Mesendoderm (in vitro differentiated cells): ENCODE results near the gene ADGRD1.

Experiments used
- DNase-seq: peaks from one replicate; pipeline ENCODE4 v3.0.0; 2013
- H2AK5ac ChIP-seq: 2 replicates; pipeline ENCODE4 v1.6.1; 2013; ENCODE audit warnings: low read length, inconsistent platforms
- H2BK120ac ChIP-seq: 2 replicates; pipeline ENCODE4 v1.6.1; 2013; ENCODE audit warnings: low read depth, mild to moderate bottlenecking, low read length, moderate library complexity, mixed read lengths
- H2BK15ac ChIP-seq: replicated peaks from 2 replicates; pipeline ENCODE4 v1.6.1; 2013; ENCODE audit warnings: low read depth, mild to moderate bottlenecking, moderate library complexity
- H2BK5ac ChIP-seq: 2 replicates; pipeline ENCODE4 v1.6.1; 2013; ENCODE audit warnings: low read length, inconsistent platforms
- H3K18ac ChIP-seq: 2 replicates; pipeline ENCODE4 v1.6.1; 2013; ENCODE audit warnings: mild to moderate bottlenecking, low read length, mixed read lengths
- H3K23ac ChIP-seq: one replicate; pipeline ENCODE4 v1.6.1; 2013; ENCODE audit warnings: low read length
- H3K27ac ChIP-seq: 2 replicates; pipeline ENCODE4 v1.5.1; 2013; ENCODE audit warnings: low read depth, mild to moderate bottlenecking, inconsistent platforms, low read length, moderate library complexity
- H3K27me3 ChIP-seq: 2 replicates; pipeline ENCODE4 v1.6.1; 2013; ENCODE audit warnings: low read length, control low read depth, mild to moderate bottlenecking, inconsistent platforms; ENCODE audit not compliant: insufficient read depth, poor library complexity
- H3K36me3 ChIP-seq: 2 replicates; pipeline ENCODE4 v1.6.1; 2013; ENCODE audit warnings: low read length, inconsistent platforms; ENCODE audit not compliant: control insufficient read depth, insufficient read depth
- H3K4ac ChIP-seq: one replicate; pipeline ENCODE4 v1.6.1; 2013; ENCODE audit warnings: low read depth, mild to moderate bottlenecking, low read length, moderate library complexity
- H3K4me1 ChIP-seq: 2 replicates; pipeline ENCODE4 v1.6.1; 2013; ENCODE audit warnings: low read depth, low read length, inconsistent platforms; ENCODE audit not compliant: control insufficient read depth
- H3K4me2 ChIP-seq: 2 replicates; pipeline ENCODE4 v1.6.1; 2013; ENCODE audit warnings: low read length
- H3K4me3 ChIP-seq: 2 replicates; pipeline ENCODE4 v1.5.1; 2013; ENCODE audit warnings: mild to moderate bottlenecking, low read length
- H3K56ac ChIP-seq: one replicate; pipeline ENCODE4 v1.6.1; 2013; ENCODE audit warnings: low read length
- H3K79me1 ChIP-seq: 2 replicates; pipeline ENCODE4 v1.6.1; 2013; ENCODE audit warnings: low read length, inconsistent platforms
- H3K79me2 ChIP-seq: 2 replicates; pipeline ENCODE4 v1.6.1; 2013; ENCODE audit warnings: mild to moderate bottlenecking, low read length; ENCODE audit not compliant: control insufficient read depth, insufficient read depth
- H3K9ac ChIP-seq: 2 replicates; pipeline ENCODE4 v1.6.1; 2013; ENCODE audit warnings: low read length, inconsistent platforms
- H4K5ac ChIP-seq: one replicate; pipeline ENCODE4 v1.6.1; 2013; ENCODE audit warnings: low read length
- H4K8ac ChIP-seq: one replicate; pipeline ENCODE4 v1.6.1; 2013; ENCODE audit warnings: low read depth, mild to moderate bottlenecking, control low read depth, low read length, moderate library complexity
- WGBS: extraction: QIAGEN DNeasy Blood & Tissue Kit; methylation state at CpG from one replicate; pipeline ENCODE4 v1.1.7; 2013; ENCODE audit warnings: low lambda C conversion rate, missing lambda C conversion rate; ENCODE audit not compliant: insufficient coverage; ENCODE audit errors: extremely low coverage; 5-methylcytosine and 5-hydroxymethylcytosine counted together

Gene ADGRD1

DNA sequence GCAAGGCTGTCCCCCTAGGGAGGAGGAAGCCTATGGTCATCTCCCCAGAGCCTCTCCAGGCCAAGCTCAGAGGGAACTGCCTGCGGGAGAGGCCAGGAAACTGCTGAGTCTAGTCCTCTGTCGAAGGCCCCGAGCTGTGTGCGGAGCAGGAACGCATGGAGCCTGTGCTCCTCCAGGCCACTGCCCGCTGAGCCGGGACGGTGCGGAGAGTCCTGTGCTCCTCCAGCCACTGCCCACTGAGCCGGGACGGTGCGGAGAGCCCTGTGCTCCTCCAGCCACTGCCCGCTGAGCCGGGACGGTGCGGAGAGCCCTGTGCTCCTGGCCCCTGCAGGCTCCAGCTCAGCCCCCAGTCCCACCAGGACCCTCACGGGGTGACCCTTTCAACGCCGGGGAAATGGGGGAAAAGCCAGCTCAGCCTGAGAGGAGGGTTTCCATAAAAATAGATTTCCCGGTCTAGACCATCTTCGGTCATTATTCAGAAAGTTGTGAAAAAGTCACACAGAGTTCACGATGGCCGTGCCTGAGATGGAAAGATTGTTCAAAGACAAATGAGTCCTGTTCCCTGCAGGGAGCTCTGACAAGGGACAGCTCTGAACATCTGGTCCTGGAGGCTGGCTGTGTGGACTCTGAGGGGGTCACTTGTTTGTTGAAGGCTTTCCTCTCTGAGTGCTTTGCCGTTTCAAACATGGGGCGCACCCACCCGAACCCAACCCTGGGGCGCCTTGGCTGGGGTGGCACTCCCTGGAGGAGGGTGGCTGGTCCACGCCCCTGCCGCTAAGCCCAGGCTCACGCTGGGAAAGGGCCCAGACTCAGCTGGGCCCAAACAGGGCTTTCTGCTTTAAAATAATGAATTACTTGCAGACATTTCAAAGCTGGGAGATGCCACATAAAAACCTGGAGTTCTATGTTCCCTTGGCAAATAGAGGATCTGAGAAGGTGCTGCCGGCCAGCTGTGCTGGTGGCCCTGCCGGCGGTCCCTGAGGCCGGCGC, 85.5 kb downstream of the ADGRD1 start:
- H3K4ac ChIP-seq = no peak overlapping the region
- H3K4me2 ChIP-seq = no peak overlapping the region
- H2BK5ac ChIP-seq = no peak overlapping the region
- H2AK5ac ChIP-seq = no peak overlapping the region
- no peak for DNase-seq
- no CpG with 5 or more reads among the region's 35 CpGs for WGBS
- H3K27me3 ChIP-seq = no peaks in the 10 kb centered on the region
- no peak overlapping the region for H3K4me3 ChIP-seq
- no peak overlapping the region for H3K23ac ChIP-seq
- no peaks in the 10 kb centered on the region for H3K79me2 ChIP-seq
- H4K8ac ChIP-seq = no peak overlapping the region
- no peaks in the 10 kb centered on the region for H3K79me1 ChIP-seq
- no peak overlapping the region for H3K18ac ChIP-seq
- no peak overlapping the region for H2BK15ac ChIP-seq
- H3K36me3 ChIP-seq = no peaks in the 10 kb centered on the region
- no peak overlapping the region for H3K56ac ChIP-seq
- no peak overlapping the region for H3K9ac ChIP-seq
- H2BK120ac ChIP-seq = no peak overlapping the region
- no peak overlapping the region for H3K27ac ChIP-seq
- no peak overlapping the region for H4K5ac ChIP-seq
- no peaks in the 10 kb centered on the region for H3K4me1 ChIP-seq

DNA sequence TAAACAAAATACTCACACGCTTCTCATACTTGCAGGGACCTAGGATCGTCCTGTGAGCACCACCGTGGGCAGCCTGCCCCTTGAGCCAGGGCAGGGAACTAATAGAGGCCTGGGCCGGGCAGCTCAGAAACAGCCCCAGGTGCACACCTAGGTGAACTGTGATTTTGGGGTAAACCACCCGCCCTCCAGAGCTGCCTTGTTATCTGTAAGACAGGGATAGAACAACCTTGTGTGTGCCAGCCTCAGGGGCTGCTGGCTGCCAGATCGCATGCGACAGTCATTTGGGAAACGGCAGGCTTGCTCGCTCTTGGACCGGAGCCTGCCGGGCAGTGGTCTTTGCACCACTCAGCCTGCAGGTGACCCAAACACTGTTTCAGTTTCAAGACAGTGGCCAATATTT, 86.8 kb downstream of the ADGRD1 start:
- Histone ChIP-seq H3K56ac (no peak overlapping the region), H4K8ac (no peak overlapping the region), H2BK120ac (no peak overlapping the region), H2BK5ac (no peak overlapping the region), H3K18ac (no peak overlapping the region), H3K4ac (no peak overlapping the region), H3K4me1 (no peaks in the 10 kb centered on the region), H3K27me3 (no peaks in the 10 kb centered on the region), H3K4me2 (no peak overlapping the region), H3K9ac (no peak overlapping the region), H2AK5ac (no peak overlapping the region), H3K36me3 (no peaks in the 10 kb centered on the region), H3K23ac (no peak overlapping the region), H4K5ac (no peak overlapping the region), H2BK15ac (no peak overlapping the region), H3K79me2 (no peaks in the 10 kb centered on the region), H3K79me1 (no peaks in the 10 kb centered on the region), H3K4me3 (no peak overlapping the region), H3K27ac (no peak overlapping the region)
- WGBS = no CpG with 5 or more reads among the region's 11 CpGs
- DNase-seq = no peak

DNA sequence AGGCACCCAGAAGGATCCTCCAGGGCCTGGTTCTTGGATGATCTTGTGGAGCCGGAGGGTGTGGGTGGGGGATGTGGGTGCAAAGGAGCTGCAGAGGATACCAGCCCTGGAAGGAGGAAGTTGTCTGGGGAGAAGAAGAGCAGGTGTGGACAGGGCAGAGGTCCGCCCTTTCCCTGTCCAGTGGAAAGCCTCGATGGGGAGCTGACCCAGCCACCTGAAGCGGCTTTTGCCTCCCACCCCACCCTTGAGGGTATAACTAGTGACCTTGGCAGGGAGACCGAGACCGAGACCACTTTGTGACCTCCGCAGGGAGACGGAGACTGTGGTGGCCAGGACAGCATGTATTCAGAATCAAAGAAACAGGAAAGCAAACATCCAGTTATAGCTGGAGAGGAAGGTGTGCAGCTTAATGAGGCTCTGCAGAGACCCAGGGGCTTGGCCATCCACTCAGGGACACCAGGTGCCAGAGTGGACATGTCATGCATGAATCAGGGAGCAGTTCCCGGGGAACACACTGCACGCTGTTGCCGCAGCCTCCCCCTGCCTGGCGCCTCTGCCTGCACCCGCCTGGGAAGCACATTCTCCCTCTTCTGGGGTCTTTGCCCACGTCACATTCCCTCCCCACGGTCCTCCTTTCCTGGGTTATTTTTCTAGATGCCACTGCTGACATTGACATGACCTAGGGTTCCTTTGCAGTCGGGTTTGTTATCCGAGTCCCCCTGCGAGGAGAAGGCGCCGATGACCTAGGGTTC, 87.7 kb downstream of the ADGRD1 start:
- Histone ChIP-seq H3K18ac (no peak overlapping the region), H3K79me2 (no peaks in the 10 kb centered on the region), H3K4me2 (no peak overlapping the region), H3K9ac (no peak overlapping the region), H3K4me1 (no peaks in the 10 kb centered on the region), H3K79me1 (no peaks in the 10 kb centered on the region), H2BK5ac (no peak overlapping the region), H3K4ac (no peak overlapping the region), H3K36me3 (no peaks in the 10 kb centered on the region), H3K27ac (no peak overlapping the region), H4K5ac (no peak overlapping the region), H4K8ac (no peak overlapping the region), H2BK120ac (no peak overlapping the region), H3K56ac (no peak overlapping the region), H2AK5ac (no peak overlapping the region), H3K4me3 (no peak overlapping the region), H3K27me3 (no peaks in the 10 kb centered on the region), H2BK15ac (no peak overlapping the region), H3K23ac (no peak overlapping the region)
- no peak for DNase-seq
- no CpG with 5 or more reads among the region's 20 CpGs for WGBS

DNA sequence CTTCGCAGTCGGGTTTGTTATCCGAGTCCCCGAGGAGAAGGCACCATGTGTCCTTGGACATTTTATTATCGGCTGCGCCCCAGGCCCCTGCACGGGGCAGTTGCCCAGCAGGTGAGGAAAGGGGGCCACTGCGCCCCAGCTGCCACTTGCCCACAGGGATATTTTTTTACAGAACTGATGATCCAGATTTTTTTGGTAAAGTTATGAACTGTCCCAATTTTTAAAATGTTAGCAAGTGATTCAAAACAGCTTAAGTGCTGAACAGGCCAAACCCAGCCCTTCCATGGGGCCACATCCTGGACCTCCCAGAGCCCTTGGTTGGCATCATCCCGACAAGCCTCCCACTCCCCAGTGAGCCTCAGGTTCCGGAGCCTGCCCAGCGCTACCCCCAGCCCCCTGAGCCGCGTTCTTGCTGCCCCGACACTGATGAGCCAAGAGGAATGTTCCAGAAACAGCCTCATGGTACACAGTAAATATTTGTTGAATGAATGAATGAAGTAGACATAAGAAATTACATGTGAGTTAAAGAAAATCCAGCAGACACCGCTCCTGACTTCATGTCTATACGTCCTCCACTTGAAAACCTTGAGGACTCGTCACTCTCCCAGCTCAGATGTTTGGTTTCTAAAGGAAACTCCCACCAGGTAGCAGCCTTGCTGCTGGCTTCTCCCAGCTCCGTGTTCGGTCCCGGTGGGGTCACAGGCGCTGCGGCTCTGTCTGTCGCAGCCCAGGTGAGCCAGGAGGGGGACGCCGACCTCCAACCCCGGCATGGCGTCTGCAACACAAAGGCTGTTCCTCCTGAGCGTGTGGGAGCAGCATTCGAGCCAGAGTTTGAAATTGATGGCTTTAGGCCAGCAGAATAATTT, 88.5 kb downstream of the ADGRD1 start:
- Histone ChIP-seq H3K27me3 (no peaks in the 10 kb centered on the region), H3K18ac (no peak overlapping the region), H3K9ac (no peak overlapping the region), H4K5ac (no peak overlapping the region), H3K4me2 (no peak overlapping the region), H2AK5ac (no peak overlapping the region), H2BK5ac (no peak overlapping the region), H4K8ac (no peak overlapping the region), H3K79me2 (no peaks in the 10 kb centered on the region), H3K23ac (no peak overlapping the region), H3K56ac (no peak overlapping the region), H3K36me3 (no peaks in the 10 kb centered on the region), H2BK15ac (no peak overlapping the region), H3K27ac (no peak overlapping the region), H3K4me1 (no peaks in the 10 kb centered on the region), H3K79me1 (no peaks in the 10 kb centered on the region), H2BK120ac (no peak overlapping the region), H3K4me3 (no peak overlapping the region), H3K4ac (no peak overlapping the region)
- no CpG with 5 or more reads among the region's 29 CpGs for WGBS
- no peak for DNase-seq

- Histone ChIP-seq H3K4me1 (no peaks in the 10 kb centered on the region), H2AK5ac (no peak overlapping the region), H3K27ac (no peak overlapping the region), H3K23ac (no peak overlapping the region), H2BK5ac (no peak overlapping the region), H3K18ac (no peak overlapping the region), H3K9ac (no peak overlapping the region), H4K8ac (no peak overlapping the region), H2BK15ac (no peak overlapping the region), H3K79me1 (no peaks in the 10 kb centered on the region), H3K4ac (no peak overlapping the region), H3K56ac (no peak overlapping the region), H4K5ac (no peak overlapping the region), H3K27me3 (no peaks in the 10 kb centered on the region), H2BK120ac (no peak overlapping the region), H3K4me2 (no peak overlapping the region), H3K79me2 (no peaks in the 10 kb centered on the region), H3K4me3 (no peak overlapping the region), H3K36me3 (no peaks in the 10 kb centered on the region)
- DNase-seq = no peak
- no CpG with 5 or more reads among the region's 14 CpGs for WGBS
Observed at GRCh38 chr12:131042834-131043245, 89.1 kb downstream of the ADGRD1 start.
